ENCODE data around the gene OPCML. TPM values are rescaled to one million over a fixed set of nuclear protein-coding genes. Genes with fewer than 3 reads are reported as not detected.

The OPCML gene
- total and polyA plus RNA-seq, 2 donors (not counting 1 experiment from before 2014, with no cell fraction given), result not detected

DNA sequence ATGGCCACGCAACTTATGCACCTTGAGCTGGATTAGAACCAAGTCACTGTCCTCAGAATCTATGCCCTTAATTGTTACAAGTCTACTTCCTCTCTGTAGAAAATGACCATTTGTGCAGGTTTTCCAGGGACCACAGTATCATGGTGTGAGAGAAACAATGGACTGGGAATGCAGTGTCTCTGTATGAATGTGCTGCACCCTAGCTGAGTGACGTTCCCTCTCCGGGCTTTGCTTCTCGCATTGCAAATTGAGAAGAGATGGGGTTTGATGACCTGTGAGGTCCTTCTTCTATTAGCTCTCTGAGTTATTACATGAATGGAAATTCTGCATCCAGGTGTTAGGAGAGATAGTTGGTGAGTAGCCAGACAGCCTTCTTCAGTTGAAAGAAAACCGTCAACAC lies 1109.6 kb downstream of the OPCML start:
- 84% methylated on average over 4 of the region's 5 CpGs for WGBS (ENCODE audit: insufficient coverage)
- intact Hi-C loops (cut with micrococcal nuclease), result no loop called here
- Mint-ChIP-seq H3K27ac (no peak overlapping the region), H3K27me3 (no peaks in the 10 kb centered on the region), H3K4me3 (no peak overlapping the region), H3K9me3 (ENCODE audit: insufficient read depth) (peaks cover 9% of the 10 kb centered on the region), H3K4me1 (no peaks in the 10 kb centered on the region)
- no peaks in the 10 kb centered on the region for H3K27me3 ChIP-seq (replicated peaks in 1 of 4; ENCODE audit: control extremely low read depth in 1 of 4, control insufficient read depth in 3 of 4, insufficient read depth in 4 of 4, low read length in 3 of 4)
- peaks cover 0 to 7% (median 0%) of the 10 kb centered on the region in 3 donors for H3K9me3 ChIP-seq (ENCODE audit: control extremely low read depth in 1 of 3, control insufficient read depth in 2 of 3, insufficient read depth in 1 of 3, low read length in 2 of 3)
- POLR2A ChIA-PET, result no interaction called here
- no peak overlapping the region for H3K4me3 ChIP-seq (ENCODE audit: control extremely low read depth in 1 of 5, extremely low read depth in 1 of 5, insufficient read depth in 1 of 5, low read depth in 2 of 5, low read length in 4 of 5)
- no peaks in the 10 kb centered on the region for H4K20me1 ChIP-seq (ENCODE audit: control insufficient read depth, insufficient read depth, low read length, poor library complexity, severe bottlenecking)
- TF ChIP-seq EZH2 (IDR thresholded peaks at IDR 0.05; ENCODE audit: borderline replicate concordance, insufficient read depth, low read depth, low read length, poor library complexity, severe bottlenecking), result no peak
- TF ChIP-seq, protein P1, sequence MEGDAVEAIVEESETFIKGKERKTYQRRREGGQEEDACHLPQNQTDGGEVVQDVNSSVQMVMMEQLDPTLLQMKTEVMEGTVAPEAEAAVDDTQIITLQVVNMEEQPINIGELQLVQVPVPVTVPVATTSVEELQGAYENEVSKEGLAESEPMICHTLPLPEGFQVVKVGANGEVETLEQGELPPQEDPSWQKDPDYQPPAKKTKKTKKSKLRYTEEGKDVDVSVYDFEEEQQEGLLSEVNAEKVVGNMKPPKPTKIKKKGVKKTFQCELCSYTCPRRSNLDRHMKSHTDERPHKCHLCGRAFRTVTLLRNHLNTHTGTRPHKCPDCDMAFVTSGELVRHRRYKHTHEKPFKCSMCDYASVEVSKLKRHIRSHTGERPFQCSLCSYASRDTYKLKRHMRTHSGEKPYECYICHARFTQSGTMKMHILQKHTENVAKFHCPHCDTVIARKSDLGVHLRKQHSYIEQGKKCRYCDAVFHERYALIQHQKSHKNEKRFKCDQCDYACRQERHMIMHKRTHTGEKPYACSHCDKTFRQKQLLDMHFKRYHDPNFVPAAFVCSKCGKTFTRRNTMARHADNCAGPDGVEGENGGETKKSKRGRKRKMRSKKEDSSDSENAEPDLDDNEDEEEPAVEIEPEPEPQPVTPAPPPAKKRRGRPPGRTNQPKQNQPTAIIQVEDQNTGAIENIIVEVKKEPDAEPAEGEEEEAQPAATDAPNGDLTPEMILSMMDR (IDR thresholded peaks at IDR 0.05), result no peak
- no peak overlapping the region for H2AFZ ChIP-seq (ENCODE audit: insufficient read depth, low read depth, low read length, poor library complexity, severe bottlenecking)
- no peak for ATAC-seq (ENCODE audit: low read depth)
- no peak for DNase-seq
- no peaks in the 10 kb centered on the region for H3K4me1 ChIP-seq (ENCODE audit: control insufficient read depth in 2 of 2, insufficient read depth in 2 of 2, low read length in 2 of 2)
- H3K79me2 ChIP-seq (ENCODE audit: control insufficient read depth, insufficient read depth, low read length), result no peaks in the 10 kb centered on the region
- H3K36me3 ChIP-seq (replicated peaks in 1 of 2; ENCODE audit: control extremely low read depth in 1 of 2, control insufficient read depth in 1 of 2, extremely low read depth in 1 of 2, insufficient read depth in 2 of 2, low read length in 1 of 2), result no peaks in the 10 kb centered on the region
- H3K27ac ChIP-seq (ENCODE audit: low read length in 2 of 2), result no peak overlapping the region
- no peak overlapping the region for H3K9ac ChIP-seq (ENCODE audit: low read length)
- no peak overlapping the region for H3K4me2 ChIP-seq (replicated peaks; ENCODE audit: low read depth, low read length, poor library complexity, severe bottlenecking)
- CTCF ChIA-PET, result no interaction called here

DNA sequence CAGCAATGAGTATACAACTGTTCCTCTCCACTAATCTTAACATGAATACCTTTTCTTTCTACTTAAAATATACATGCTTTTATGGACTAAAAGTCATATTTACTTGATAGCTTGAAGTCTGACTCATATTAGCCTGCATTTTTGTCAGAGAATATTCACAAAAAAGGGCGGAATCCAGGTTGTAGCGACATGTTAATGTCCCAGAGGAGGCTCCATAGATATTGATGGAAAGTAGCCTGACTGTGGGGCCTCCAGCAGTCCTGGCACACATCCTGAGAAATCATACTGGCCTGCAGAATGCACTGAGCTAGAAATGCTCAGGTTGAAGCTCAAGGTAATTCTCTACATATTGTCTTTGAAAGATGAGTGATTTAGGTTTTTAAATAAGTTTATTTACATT lies 1110.7 kb downstream of the OPCML start:
- CTCF ChIA-PET, result no interaction called here
- TF ChIP-seq, protein P1 (IDR thresholded peaks at IDR 0.05), result no peak
- TF ChIP-seq EZH2 (IDR thresholded peaks at IDR 0.05; ENCODE audit: borderline replicate concordance, insufficient read depth, low read depth, low read length, poor library complexity, severe bottlenecking), result no peak
- no peak overlapping the region for H3K27ac ChIP-seq (ENCODE audit: low read length in 2 of 2)
- no peak overlapping the region for H3K4me3 ChIP-seq (ENCODE audit: control extremely low read depth in 1 of 5, extremely low read depth in 1 of 5, insufficient read depth in 1 of 5, low read depth in 2 of 5, low read length in 4 of 5)
- intact Hi-C loops (cut with micrococcal nuclease), result no loop called here
- H3K9me3 ChIP-seq (ENCODE audit: control extremely low read depth in 1 of 3, control insufficient read depth in 2 of 3, insufficient read depth in 1 of 3, low read length in 2 of 3), result peaks cover 0 to 5% (median 0%) of the 10 kb centered on the region in 3 donors
- H3K4me1 Mint-ChIP-seq, result no peaks in the 10 kb centered on the region
- peaks cover 12% of the 10 kb centered on the region for H3K9me3 Mint-ChIP-seq (ENCODE audit: insufficient read depth)
- H3K79me2 ChIP-seq (ENCODE audit: control insufficient read depth, insufficient read depth, low read length), result no peaks in the 10 kb centered on the region
- H3K27ac Mint-ChIP-seq, result no peak overlapping the region
- H2AFZ ChIP-seq (ENCODE audit: insufficient read depth, low read depth, low read length, poor library complexity, severe bottlenecking), result no peak overlapping the region
- H3K9ac ChIP-seq (ENCODE audit: low read length), result no peak overlapping the region
- WGBS (ENCODE audit: insufficient coverage), result 95% methylated on average over 2 of the region's 2 CpGs
- no peaks in the 10 kb centered on the region for H4K20me1 ChIP-seq (ENCODE audit: control insufficient read depth, insufficient read depth, low read length, poor library complexity, severe bottlenecking)
- no peaks in the 10 kb centered on the region for H3K27me3 Mint-ChIP-seq
- POLR2A ChIA-PET, result no interaction called here
- H3K36me3 ChIP-seq (replicated peaks in 1 of 2; ENCODE audit: control extremely low read depth in 1 of 2, control insufficient read depth in 1 of 2, extremely low read depth in 1 of 2, insufficient read depth in 2 of 2, low read length in 1 of 2), result no peaks in the 10 kb centered on the region
- H3K4me2 ChIP-seq (replicated peaks; ENCODE audit: low read depth, low read length, poor library complexity, severe bottlenecking), result no peak overlapping the region
- no peaks in the 10 kb centered on the region for H3K4me1 ChIP-seq (ENCODE audit: control insufficient read depth in 2 of 2, insufficient read depth in 2 of 2, low read length in 2 of 2)
- H3K27me3 ChIP-seq (replicated peaks in 1 of 4; ENCODE audit: control extremely low read depth in 1 of 4, control insufficient read depth in 3 of 4, insufficient read depth in 4 of 4, low read length in 3 of 4), result no peaks in the 10 kb centered on the region
- DNase-seq (no peak), ATAC-seq (ENCODE audit: low read depth) (no peak)
- H3K4me3 Mint-ChIP-seq, result no peak overlapping the region
